ENCODE results near the gene CEP43.

CEP43 gene

DNA sequence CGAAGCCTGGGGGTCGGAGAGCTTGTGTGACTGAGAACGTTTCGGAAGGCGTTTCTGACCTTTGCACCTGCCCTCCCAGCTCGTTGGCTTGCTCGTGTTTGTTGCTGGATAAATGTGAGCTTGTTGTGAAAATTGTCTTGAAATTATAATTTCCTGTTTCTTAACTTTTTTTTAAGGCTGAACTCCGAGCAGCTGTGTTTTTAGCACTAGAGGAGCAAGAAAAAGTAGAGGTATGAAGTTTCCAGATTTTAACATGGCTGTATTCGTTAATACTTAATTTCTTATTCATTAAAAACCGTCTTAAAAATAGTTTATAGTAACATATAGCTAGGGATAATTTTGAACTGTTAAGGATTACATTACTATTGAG is 672 bp downstream of the CEP43 start:
- DNase-seq: no peak
- intact Hi-C loops (cut with DNase I): loop anchor here (5.0 kb wide), 2 partner anchors 43 to 142 kb away; partner anchors contain the start of gene RNASET2

DNA sequence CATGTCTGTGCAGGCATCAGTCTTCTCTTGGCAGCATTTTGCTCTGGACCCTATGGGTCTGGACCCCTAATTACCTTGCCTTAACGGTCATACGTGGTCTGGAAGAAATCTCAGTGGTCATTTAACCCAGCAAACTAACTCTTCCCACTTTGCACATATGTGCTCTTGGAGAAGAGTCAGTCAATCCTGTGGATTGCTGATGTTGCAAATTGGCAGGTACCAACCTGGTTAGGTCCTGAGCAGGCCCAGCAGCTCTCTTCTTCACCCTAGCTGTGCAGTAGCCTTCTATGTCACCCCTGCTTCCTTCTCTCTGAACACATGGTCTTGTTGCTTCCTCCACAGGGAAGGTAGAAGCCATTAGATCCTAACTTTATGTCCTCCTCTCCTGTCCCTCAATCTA is 1.6 kb downstream of the CEP43 start:
- DNase-seq: no peak
- intact Hi-C loops (cut with DNase I): loop anchor here (5.0 kb wide), 1 partner anchor 142 kb away; no protein-coding TSS in a partner anchor

GRCh38 chr6:167005350-167006159 is 6.4 kb downstream of the CEP43 start:
- peak in 4 of 10 donors; percentile 10 to 86 (median 55) for DNase-seq
- intact Hi-C loops (cut with DNase I): no loop called here

- DNase-seq: no peak
- intact Hi-C loops (cut with DNase I): no loop called here
These were observed 8.8 kb downstream of the CEP43 start for GRCh38 chr6:167007985-167008384.

DNA sequence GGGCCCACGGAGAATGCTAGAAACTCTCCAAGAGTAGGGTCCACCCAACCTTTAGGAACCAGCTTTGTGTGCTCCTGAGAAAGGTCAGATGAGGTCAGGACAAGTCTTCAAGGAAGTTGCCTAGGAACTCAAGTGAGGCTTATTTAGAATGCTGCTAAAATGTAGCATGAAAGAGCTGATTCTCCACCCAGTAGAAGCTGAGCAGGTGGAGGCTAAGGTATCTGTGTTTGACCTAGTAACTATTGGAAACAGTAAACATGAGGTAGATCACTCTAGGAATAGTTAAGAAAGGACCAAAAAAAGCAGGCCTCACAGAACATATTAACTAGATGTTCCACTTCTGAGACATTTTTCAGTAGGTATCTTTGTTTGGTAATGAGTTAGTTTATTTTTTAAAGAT is 13.9 kb downstream of the CEP43 start:
- intact Hi-C loops (cut with DNase I): no loop called here
- no peak for DNase-seq

DNA sequence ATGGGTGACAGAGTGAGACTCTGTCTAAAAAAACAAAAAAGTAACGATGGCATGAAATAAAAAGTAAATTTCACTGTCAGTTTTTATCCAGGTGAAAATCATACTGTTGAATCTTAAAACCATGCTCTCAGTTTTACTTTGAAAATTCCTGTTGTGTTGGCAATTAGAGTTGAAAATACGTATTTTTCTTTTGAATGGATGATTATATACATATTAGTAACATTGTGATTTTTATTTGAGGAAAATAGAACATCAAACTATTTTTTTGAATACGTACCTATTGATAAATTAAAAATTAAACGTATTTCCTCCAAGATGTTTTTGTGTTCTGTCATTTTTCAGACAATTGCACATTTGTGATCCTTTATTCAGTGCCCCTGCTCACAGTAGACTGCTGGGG is 14.7 kb downstream of the CEP43 start:
- DNase-seq: no peak
- intact Hi-C loops (cut with DNase I): no loop called here

GRCh38 chr6:167015302-167015701 is 16.1 kb downstream of the CEP43 start:
- intact Hi-C loops (cut with DNase I): no loop called here
- no peak for DNase-seq

DNA sequence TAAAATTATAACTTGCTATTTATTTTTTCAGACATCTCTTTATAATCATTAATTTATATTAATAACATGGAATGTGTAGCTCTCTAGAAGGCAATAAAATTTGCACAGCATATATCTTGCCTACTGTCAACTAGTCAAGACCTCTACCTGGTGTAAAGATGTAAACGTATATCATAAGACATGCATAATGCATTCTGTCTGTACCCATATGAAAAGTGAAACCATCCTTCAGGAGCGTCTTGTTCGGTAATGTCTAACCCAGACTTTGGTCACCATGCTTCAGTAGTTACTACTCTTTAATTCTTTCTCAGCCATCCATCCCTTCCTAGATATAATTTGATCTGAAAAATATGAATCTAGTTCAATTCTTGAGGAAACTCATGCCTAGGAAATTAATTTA is 21.0 kb downstream of the CEP43 start:
- no peak for DNase-seq
- intact Hi-C loops (cut with DNase I): no loop called here

GRCh38 chr6:167027308-167027707 is 28.1 kb downstream of the CEP43 start:
- DNase-seq: no peak
- intact Hi-C loops (cut with DNase I): no loop called here

DNA sequence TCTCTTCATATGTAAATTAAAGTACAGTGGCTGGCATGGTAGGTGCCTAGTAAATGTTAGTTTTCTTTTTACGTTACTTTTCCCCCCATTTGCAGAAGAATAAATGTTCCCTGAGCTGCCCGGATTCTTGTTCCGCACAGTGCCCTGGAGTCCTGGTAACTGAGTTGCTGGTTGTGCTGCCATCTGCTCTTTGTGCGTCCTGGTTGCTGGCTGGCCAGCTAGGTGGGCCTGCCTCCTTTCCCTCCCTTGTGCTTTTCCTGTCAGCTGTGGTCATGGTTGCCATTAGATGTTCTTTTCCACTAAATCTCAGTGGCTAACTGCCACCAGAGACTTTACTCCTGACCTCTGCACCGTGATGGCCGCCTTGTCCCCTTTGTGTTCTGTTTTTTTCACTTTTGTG is 28.6 kb downstream of the CEP43 start:
- no peak for DNase-seq
- intact Hi-C loops (cut with DNase I): no loop called here

GRCh38 chr6:167030222-167031072 is 31.2 kb downstream of the CEP43 start:
- intact Hi-C loops (cut with DNase I): no loop called here
- no peak for DNase-seq

DNA sequence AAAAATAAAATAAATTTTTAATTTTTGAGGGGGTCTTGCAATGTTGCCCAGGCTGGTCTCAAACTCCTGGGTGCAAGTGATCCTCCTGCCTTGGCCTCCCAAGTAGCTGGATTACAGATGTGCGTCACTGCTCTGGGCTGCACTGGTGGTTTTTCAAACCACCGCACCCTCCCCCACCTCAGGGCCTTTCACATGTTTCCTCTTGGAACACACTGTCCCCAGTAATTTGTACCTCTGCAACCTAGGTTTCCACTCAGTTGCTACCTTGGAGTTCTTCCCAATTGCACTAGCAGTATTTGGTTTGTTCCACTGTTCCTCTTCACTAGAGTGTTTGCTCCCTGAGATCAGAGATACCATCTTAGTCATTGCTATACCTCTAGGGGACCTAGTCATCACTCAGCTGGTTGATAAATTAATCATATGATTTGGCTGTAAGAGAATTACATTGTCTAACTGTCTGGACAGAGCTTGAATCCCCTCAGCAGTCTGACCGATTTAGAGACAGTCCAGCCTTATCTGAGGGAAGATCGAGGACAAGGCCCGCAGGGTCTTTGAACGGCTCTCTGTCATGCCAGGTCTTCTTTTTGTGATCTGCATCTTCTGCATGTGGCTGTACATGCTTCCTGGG is 32.0 kb downstream of the CEP43 start:
- intact Hi-C loops (cut with DNase I): no loop called here
- DNase-seq: no peak

DNA sequence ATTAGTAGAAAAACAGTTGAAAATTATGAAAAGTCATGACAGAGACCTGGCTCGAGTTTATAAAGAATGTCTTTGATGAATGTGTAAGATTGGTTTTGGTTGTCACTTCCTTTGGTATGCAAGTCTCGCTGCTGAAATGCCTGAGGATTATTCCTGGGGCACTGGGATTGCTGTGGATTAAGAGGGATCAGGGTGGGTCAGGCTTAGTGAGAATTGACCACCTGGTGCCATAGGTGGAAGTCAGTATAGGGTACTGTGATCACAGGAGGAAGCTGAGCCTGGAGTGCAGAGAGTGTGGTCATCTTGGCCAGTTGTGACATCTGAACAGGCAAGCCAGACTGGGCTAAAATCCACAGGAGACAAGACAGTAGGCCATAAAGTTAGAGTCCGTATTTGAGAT is 34.9 kb downstream of the CEP43 start:
- intact Hi-C loops (cut with DNase I): no loop called here

DNA sequence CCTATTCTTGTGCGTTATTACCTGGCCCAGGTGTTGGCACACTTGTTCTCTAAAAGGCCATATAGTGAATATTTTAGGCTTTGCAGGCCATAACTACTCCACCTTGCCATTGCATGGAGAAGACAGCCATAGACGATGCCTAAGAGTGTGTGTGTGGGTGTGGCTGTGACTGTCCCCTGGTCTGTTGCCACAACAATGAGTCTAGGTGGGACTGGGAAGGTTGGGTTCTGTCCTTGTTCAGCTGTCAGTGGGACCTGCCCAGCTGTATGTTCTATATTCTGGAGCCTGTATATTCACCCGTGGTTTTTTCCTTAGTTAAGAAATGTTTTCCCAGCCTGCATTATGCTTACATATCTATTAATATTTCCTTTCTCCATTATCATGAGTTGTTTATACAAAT is 38.6 kb downstream of the CEP43 start:
- intact Hi-C loops (cut with DNase I): no loop called here
- no peak for DNase-seq

More for the DNA sequence above, 34.9 kb downstream of the CEP43 start:
- no peak for DNase-seq

DNA sequence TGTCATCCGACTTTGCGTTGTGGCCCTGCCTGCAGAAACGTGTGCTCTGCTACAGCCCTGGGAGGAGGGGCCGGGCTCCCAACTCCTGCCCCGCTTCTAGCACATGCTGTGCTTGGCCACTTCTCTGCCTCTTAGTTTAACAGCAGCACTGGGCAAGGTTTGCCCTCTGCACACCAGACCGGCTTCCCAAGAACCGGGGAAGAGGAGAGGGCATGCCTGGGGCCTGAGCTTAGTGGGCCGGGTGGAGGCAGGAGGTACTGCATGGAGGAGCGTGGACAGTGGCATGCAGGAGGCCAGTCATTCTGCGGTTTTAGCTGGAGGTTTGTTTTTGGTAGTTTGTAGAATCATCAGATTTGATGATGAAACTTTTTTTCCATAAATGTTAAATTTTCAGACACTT is 45.5 kb downstream of the CEP43 start:
- intact Hi-C loops (cut with DNase I): no loop called here
- no peak for DNase-seq

DNA sequence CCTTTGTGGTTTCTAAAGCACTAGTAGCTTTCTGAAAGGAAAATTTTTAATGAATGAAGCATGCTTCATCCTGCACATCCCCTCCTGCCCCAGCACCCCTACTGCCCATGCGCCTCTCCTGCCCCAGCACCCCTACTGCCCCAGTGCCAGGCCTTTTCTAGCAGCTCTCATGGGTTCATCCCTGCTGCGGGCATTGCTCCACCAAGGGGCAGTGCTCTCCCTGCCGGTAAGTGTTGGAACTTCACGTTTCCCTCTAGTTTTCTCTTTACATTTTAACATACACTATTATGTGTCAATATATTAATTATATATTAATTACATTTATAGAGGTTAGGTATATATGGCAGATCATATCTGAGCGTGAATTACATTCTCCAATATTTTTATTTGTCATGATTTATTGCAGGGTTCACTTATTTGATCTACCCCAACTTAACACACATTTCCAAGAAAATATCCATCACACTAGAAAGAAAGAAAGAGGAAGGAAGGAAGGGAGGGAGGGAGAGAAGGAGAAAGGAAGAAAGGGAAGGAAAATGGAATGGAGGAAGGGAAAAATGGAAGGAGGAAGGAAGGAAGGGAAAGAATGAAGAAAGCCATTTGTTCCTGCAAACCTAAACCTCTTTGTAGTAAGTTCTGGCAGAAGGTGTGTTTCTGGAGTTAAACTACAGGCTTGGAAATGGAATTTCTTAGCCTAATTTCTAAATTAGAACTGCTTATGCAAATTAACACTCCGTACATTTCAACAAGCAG is 46.8 kb downstream of the CEP43 start:
- DNase-seq: no peak
- intact Hi-C loops (cut with DNase I): no loop called here

DNA sequence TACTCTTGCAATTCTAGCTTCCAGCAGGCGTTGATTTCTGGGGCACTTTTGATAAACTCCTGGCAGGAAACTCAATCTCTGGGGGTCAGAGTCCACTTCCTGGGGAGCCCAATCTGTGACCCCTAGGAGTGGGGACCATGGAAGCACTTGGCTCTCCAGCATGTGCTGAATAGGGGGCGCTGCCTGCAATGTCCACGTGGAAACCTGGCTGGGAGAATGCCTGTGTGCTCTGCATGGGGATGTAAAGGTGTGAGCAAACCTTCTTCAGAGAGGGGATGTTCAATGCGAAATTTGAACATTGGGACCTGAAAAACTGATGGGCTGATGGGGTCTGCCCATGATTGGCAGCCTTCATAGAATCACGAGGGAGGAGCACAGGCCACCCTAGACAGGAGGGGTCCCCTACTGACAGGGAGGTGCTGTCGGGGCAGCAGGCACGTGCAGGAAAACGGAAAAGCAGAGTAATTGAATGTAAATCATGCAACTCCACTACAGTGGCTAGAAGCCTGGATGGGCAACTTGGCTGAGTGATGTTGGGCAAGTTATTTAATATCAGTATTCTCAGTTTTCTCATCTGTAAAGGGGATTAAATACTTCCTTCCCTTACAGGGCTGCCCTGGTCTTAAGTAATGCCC is 47.8 kb downstream of the CEP43 start:
- DNase-seq: no peak
- intact Hi-C loops (cut with DNase I): no loop called here

- no peak for DNase-seq
- intact Hi-C loops (cut with DNase I): no loop called here
These were observed 48.4 kb downstream of the CEP43 start for GRCh38 chr6:167047554-167047953.

Data from posterior cingulate gyrus (tissue), 11 donors.